Glomerular endothelial cell (primary cell): ENCODE data around the gene ID1. TPM values are rescaled to one million over a fixed set of nuclear protein-coding genes. Genes with fewer than 3 reads are reported as not detected.

ENCODE experiments used
- DNase-seq: peaks from one replicate; pipeline ENCODE4 v3.0.0-alpha.2; 2011; ENCODE audit warnings: low read depth, low spot score; ENCODE audit errors: extremely low read depth
- total RNA-seq: library from RNA; depleted of rRNA; stranded (reverse); fragments of >200 nt; gene quantifications from 2 replicates; pipeline ENCODE4 v1.2.3, GENCODE V29; 2015

ID1 gene
- 74.3 and 145 TPM in 2 replicates for total RNA-seq

- DNase-seq, result peak; percentile 84
Measured at GRCh38 chr20:31605031-31605901, at the start of gene ID1. Gene ID1, plus strand, starts transcription at chr20:31605289. Its CDS starts 99 bp downstream, at chr20:31605388.

- DNase-seq, result no peak
Measured at GRCh38 chr20:31559704-31560093, 45.4 kb upstream of the ID1 start.

GRCh38 chr20:31560094-31560745, 44.9 kb upstream of the ID1 start:
- no peak for DNase-seq

GRCh38 chr20:31560746-31561598, 44.1 kb upstream of the ID1 start:
- peak; percentile 87 for DNase-seq

- DNase-seq, result no peak
Measured at GRCh38 chr20:31562241-31562640, 42.8 kb upstream of the ID1 start.

- no peak for DNase-seq
Measured at GRCh38 chr20:31564284-31564683, 40.8 kb upstream of the ID1 start.

- no peak for DNase-seq
Measured at GRCh38 chr20:31565699-31566318, 39.3 kb upstream of the ID1 start.

GRCh38 chr20:31566319-31566657, 38.8 kb upstream of the ID1 start:
- no peak for DNase-seq

GRCh38 chr20:31566658-31567379, 38.3 kb upstream of the ID1 start:
- DNase-seq, result no peak

GRCh38 chr20:31567380-31567720, 37.7 kb upstream of the ID1 start:
- no peak for DNase-seq

- DNase-seq, result no peak
Measured at GRCh38 chr20:31568041-31568731, 36.9 kb upstream of the ID1 start.

GRCh38 chr20:31568773-31569162, 36.3 kb upstream of the ID1 start:
- no peak for DNase-seq

- no peak for DNase-seq
Measured at GRCh38 chr20:31569163-31570020, 35.7 kb upstream of the ID1 start.

GRCh38 chr20:31570021-31570463, 35.0 kb upstream of the ID1 start:
- DNase-seq, result no peak

- no peak for DNase-seq
Measured at GRCh38 chr20:31570735-31571617, 34.1 kb upstream of the ID1 start.

GRCh38 chr20:31572042-31572700, 32.9 kb upstream of the ID1 start:
- no peak for DNase-seq
